Suprapubic skin (tissue), 4 donors: ENCODE measurements around the gene NIPAL3. TPM values are rescaled to one million over a fixed set of nuclear protein-coding genes. Genes with fewer than 3 reads are reported as not detected.

Experiments used
- DNase-seq, 2 donors: peaks; one replicate each; pipeline ENCODE4 v3.0.0-alpha.2; 2019; ENCODE audit warnings: low spot score in 2 of 2
- H3K27ac ChIP-seq: fragments of 200-600 bp; sonication (generic); one replicate; pipeline ENCODE4 v1.5.1; 2019
- H3K27me3 ChIP-seq: fragments of 200-600 bp; sonication (generic); one replicate; pipeline ENCODE4 v1.5.1; 2019
- H3K36me3 ChIP-seq: fragments of 200-600 bp; sonication (generic); one replicate; pipeline ENCODE4 v1.5.1; 2019
- H3K4me1 ChIP-seq: fragments of 200-600 bp; sonication (generic); one replicate; pipeline ENCODE4 v1.5.1; 2019
- H3K4me3 ChIP-seq: fragments of 200-600 bp; sonication (generic); one replicate; pipeline ENCODE4 v1.5.1; 2019; ENCODE audit warnings: mild to moderate bottlenecking
- H3K9me3 ChIP-seq: fragments of 200-600 bp; sonication (generic); one replicate; pipeline ENCODE4 v1.5.1; 2019
- EP300 ChIP-seq: sonication (generic); formaldehyde crosslinking; IDR thresholded peaks from one replicate; pipeline ENCODE4 v1.6.1; 2017; ENCODE audit warnings: antibody characterized with exemption
- POLR2A ChIP-seq, 2 donors: fragments of 450-650 bp; IDR thresholded peaks; one replicate each; pipeline ENCODE4 v1.6.1; 2017; ENCODE audit warnings: antibody characterized with exemption in 2 of 2, mild to moderate bottlenecking in 2 of 2, moderate library complexity in 2 of 2
- POLR2AphosphoS5 ChIP-seq, 3 donors: sonication (generic); formaldehyde crosslinking; IDR thresholded peaks; one replicate each; pipeline ENCODE4 v1.6.1; 2017; ENCODE audit warnings: antibody characterized with exemption in 3 of 3
- WGBS: methylation state at CpG from one replicate; pipeline ENCODE4 v1.1.5; 2018; 5-methylcytosine and 5-hydroxymethylcytosine counted together
- total RNA-seq, 4 donors: library from RNA; depleted of rRNA; stranded (reverse); fragments of >200 nt; gene quantifications; one replicate each; pipeline ENCODE4 v1.1.0, GENCODE V29; 2016
- TF ChIP-seq, protein P1 (sequence below), 2 donors: fragments of 200-600 bp in 1 of 2; fragments of 450-650 bp in 1 of 2; sonication (generic) in 1 of 2; IDR thresholded peaks; one replicate each; pipeline ENCODE4 v1.5.1; 2016 to 2019; ENCODE audit warnings: antibody characterized with exemption in 2 of 2, mild to moderate bottlenecking in 1 of 2, moderate library complexity in 1 of 2

Gene NIPAL3
- total RNA-seq, 4 donors from 2014 or later, result 42.4 to 75.4 (median 64.6) TPM

DNA sequence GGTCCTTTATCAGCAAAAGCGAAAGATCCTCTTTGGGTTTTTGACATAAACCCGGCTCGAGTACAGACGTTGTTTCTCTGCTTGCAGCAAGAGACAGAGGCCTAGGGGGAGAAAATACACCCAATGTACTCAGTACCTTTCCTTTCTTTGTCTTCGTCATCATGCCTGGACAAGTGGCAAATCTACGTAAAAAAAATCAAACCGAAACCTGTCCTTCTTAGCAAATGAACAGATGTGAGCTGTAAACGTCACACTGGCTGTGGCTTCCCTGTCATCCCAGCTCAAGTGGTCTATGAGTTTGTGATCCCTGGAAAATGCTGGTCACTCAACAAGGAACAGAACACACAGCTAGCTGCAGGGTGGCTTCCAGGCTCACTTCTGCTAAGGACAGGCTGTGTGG, 41.9 kb upstream of the NIPAL3 start:
- WGBS, result 80% methylated on average over 8 of the region's 8 CpGs
- Histone ChIP-seq H3K9me3 (no peaks in the 10 kb centered on the region), H3K27me3 (no peaks in the 10 kb centered on the region), H3K4me3 (no peak overlapping the region), H3K4me1 (peaks cover 6% of the 10 kb centered on the region), H3K27ac (no peak overlapping the region), H3K36me3 (no peaks in the 10 kb centered on the region)
- TF ChIP-seq, protein P1, sequence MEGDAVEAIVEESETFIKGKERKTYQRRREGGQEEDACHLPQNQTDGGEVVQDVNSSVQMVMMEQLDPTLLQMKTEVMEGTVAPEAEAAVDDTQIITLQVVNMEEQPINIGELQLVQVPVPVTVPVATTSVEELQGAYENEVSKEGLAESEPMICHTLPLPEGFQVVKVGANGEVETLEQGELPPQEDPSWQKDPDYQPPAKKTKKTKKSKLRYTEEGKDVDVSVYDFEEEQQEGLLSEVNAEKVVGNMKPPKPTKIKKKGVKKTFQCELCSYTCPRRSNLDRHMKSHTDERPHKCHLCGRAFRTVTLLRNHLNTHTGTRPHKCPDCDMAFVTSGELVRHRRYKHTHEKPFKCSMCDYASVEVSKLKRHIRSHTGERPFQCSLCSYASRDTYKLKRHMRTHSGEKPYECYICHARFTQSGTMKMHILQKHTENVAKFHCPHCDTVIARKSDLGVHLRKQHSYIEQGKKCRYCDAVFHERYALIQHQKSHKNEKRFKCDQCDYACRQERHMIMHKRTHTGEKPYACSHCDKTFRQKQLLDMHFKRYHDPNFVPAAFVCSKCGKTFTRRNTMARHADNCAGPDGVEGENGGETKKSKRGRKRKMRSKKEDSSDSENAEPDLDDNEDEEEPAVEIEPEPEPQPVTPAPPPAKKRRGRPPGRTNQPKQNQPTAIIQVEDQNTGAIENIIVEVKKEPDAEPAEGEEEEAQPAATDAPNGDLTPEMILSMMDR (IDR thresholded peaks at IDR 0.05), result no peak
- TF ChIP-seq EP300 (no peak), POLR2A (IDR thresholded peaks at IDR 0.05) (no peak), POLR2AphosphoS5 (IDR thresholded peaks at IDR 0.05) (no peak)
- peak in 1 of 2 donors; percentile 8 for DNase-seq

DNA sequence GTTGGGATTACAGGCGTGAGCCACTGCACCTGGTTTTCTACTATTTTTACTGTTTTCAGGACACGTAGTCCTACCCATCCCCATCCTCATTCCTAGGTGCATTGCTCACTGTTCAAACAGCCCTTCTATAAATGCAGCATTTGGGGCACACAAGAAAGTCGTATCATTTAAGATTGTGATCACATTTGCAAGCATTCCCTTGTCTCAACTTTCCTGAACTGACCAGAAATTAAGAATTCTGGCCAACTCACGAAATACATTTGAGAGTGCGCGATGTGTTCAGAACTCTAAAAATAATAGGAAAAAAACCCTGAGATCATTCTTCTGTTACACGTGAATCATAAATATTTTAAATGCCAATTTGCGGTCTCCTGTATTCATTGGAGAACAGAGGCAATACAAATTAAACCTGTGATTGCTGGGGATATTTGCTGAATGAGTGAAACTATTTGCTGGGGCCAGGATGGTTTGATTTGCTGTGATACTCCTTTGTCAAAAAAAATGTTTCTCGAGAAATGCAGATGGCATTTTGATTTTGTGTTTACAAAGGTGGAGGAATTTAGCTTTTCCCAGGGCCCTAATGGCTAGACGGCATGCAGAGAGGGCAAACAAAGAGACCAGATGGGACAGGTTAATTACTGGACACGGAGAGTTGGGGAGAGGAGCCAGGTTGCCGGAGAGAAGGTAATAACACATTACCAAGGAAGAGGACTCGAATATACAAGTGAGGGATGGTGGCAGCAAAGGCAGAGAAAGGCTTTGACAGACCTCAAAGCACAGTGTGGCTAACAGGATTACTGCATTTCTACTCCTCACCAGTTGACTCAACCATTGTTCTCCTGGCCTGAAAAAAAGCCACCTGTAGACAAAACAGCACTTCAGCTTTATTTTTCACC, 40.5 kb upstream of the NIPAL3 start:
- H3K36me3 ChIP-seq, result no peaks in the 10 kb centered on the region
- no peak overlapping the region for H3K27ac ChIP-seq
- peaks cover 12% of the 10 kb centered on the region for H3K4me1 ChIP-seq
- TF ChIP-seq, protein P1 (IDR thresholded peaks at IDR 0.05), result no peak
- TF ChIP-seq POLR2A (IDR thresholded peaks at IDR 0.05), result no peak
- TF ChIP-seq POLR2AphosphoS5 (IDR thresholded peaks at IDR 0.05), result no peak
- TF ChIP-seq EP300, result no peak
- peak in 1 of 2 donors; percentile 10 for DNase-seq
- no peak overlapping the region for H3K4me3 ChIP-seq
- H3K9me3 ChIP-seq, result no peaks in the 10 kb centered on the region
- H3K27me3 ChIP-seq, result no peaks in the 10 kb centered on the region
- WGBS, result 87% methylated on average over 13 of the region's 13 CpGs

DNA sequence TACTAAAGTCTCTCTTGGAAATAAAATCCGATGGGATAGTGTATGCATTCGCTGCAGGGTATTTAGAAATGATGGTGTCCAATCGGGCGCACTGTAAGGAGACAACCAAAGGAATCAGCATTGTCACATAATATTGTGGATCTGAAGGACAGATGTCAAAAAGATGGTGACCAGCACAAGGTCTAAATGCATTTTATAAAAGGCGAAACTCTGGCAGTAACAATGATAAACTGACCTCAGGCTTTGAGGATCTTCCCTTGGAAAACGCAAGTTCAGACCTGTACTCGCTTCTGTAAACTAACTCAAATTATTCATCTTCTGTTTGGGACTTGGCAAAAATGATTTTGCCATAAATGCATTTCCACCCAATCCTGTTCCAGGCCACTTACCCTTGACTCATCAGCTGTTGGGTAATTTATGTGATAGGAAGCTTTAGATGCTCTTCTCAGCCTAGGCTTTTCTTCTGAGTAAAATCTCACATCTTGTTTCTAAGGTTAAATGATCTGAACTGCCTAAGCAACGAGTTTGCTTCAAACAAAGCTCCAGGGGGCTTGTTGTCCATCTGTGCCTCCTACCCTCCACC, 35.8 kb upstream of the NIPAL3 start:
- H3K27me3 ChIP-seq, result no peaks in the 10 kb centered on the region
- H3K4me1 ChIP-seq, result peaks cover 38% of the 10 kb centered on the region
- H3K9me3 ChIP-seq, result no peaks in the 10 kb centered on the region
- no peak for DNase-seq
- H3K27ac ChIP-seq, result peak overlapping the region; percentile 49
- no peak overlapping the region for H3K4me3 ChIP-seq
- WGBS, result 63% methylated on average over 8 of the region's 8 CpGs
- TF ChIP-seq POLR2A (IDR thresholded peaks at IDR 0.05) (no peak), EP300 (no peak), POLR2AphosphoS5 (IDR thresholded peaks at IDR 0.05) (no peak)
- TF ChIP-seq, protein P1 (IDR thresholded peaks at IDR 0.05), result no peak
- H3K36me3 ChIP-seq, result no peaks in the 10 kb centered on the region

DNA sequence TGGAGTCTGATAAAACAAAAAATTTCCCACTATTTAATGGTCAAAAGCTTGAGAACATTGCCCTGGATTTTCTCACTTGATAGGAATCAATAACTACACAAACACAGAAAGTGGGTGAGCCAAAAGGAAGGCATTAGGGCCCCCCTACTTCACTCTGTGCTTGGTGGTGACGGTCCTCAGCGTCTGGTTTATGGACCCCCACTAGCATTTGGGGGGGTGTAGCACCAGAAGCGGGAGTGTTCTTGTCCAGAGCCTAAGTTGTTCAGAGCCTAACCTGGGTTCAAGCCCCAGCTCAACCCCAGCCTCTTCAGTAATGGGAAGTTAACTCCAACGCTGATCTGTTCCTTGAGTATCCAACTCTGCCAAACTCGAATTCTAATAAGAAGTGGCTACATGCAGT, 35.1 kb upstream of the NIPAL3 start:
- peak overlapping the region; percentile 49 for H3K27ac ChIP-seq
- H3K36me3 ChIP-seq, result no peaks in the 10 kb centered on the region
- peaks cover 43% of the 10 kb centered on the region for H3K4me1 ChIP-seq
- 95% methylated on average over 5 of the region's 5 CpGs for WGBS
- no peak overlapping the region for H3K4me3 ChIP-seq
- no peaks in the 10 kb centered on the region for H3K27me3 ChIP-seq
- DNase-seq, result no peak
- TF ChIP-seq, protein P1 (IDR thresholded peaks at IDR 0.05), result no peak
- TF ChIP-seq EP300, result no peak
- no peak for TF ChIP-seq POLR2A (IDR thresholded peaks at IDR 0.05)
- TF ChIP-seq POLR2AphosphoS5 (IDR thresholded peaks at IDR 0.05), result no peak
- no peaks in the 10 kb centered on the region for H3K9me3 ChIP-seq

DNA sequence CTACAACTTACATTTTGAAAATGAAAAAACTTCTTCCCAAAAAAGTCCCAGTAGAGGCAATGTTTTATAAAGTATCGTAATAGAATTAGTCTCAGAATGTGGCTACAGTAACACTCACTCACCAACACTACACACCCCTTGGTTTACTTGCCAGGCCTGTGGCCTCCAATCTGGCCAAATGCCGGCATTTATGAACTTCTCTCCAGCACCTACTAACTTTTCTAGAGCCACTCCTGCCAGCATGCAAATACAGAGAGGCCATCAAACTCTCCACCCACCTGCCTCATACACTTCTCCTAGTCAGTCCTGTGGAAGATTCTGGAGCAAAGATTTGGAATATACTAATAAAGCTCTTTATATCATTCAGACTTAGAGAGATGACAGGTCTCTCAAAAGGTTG, 34.3 kb upstream of the NIPAL3 start:
- peaks cover 47% of the 10 kb centered on the region for H3K4me1 ChIP-seq
- WGBS, result 80% methylated on average over 2 of the region's 2 CpGs
- H3K9me3 ChIP-seq, result no peaks in the 10 kb centered on the region
- H3K36me3 ChIP-seq, result no peaks in the 10 kb centered on the region
- DNase-seq, result peak in 1 of 2 donors; percentile 41
- H3K4me3 ChIP-seq, result no peak overlapping the region
- peak overlapping the region; percentile 49 for H3K27ac ChIP-seq
- no peak for TF ChIP-seq POLR2AphosphoS5 (IDR thresholded peaks at IDR 0.05)
- TF ChIP-seq, protein P1 (IDR thresholded peaks at IDR 0.05), result no peak
- no peak for TF ChIP-seq POLR2A (IDR thresholded peaks at IDR 0.05)
- TF ChIP-seq EP300, result no peak
- H3K27me3 ChIP-seq, result no peaks in the 10 kb centered on the region
